HG03558 (cell line): Measurements from ENCODE around the gene TRPM1.

Experiments
- ATAC-seq: cut with Tn5 transposase; IDR thresholded peaks from one replicate; pipeline ENCODE4 v1.9.1; 2021; ENCODE audit warnings: moderate number of reproducible peaks; ENCODE audit not compliant: unreplicated experiment; ENCODE audit errors: extremely low read depth

The TRPM1 gene

GRCh38 chr15:30990446-30991254 lies 110.9 kb downstream of the TRPM1 start:
- ATAC-seq = no peak

GRCh38 chr15:30990036-30990435 lies 111.5 kb downstream of the TRPM1 start:
- no peak for ATAC-seq

GRCh38 chr15:30985081-30985531 lies 116.4 kb downstream of the TRPM1 start:
- ATAC-seq = no peak

GRCh38 chr15:30984542-30984941 lies 117.0 kb downstream of the TRPM1 start:
- ATAC-seq = no peak

GRCh38 chr15:30984118-30984517 lies 117.4 kb downstream of the TRPM1 start:
- ATAC-seq = no peak

- no peak for ATAC-seq
Observed at GRCh38 chr15:30979457-30979856, 122.1 kb downstream of the TRPM1 start.

- no peak for ATAC-seq
Observed at GRCh38 chr15:30978328-30978727, 123.2 kb downstream of the TRPM1 start.

- ATAC-seq = no peak
Observed at GRCh38 chr15:30974112-30974511, 127.4 kb downstream of the TRPM1 start.

- ATAC-seq = no peak
Observed at GRCh38 chr15:30973379-30973778, 128.1 kb downstream of the TRPM1 start.

- ATAC-seq = no peak
Observed at GRCh38 chr15:30969724-30970123, 131.8 kb downstream of the TRPM1 start.

GRCh38 chr15:30963681-30964080 lies 137.8 kb downstream of the TRPM1 start:
- no peak for ATAC-seq

- ATAC-seq = no peak
Observed at GRCh38 chr15:30962659-30963058, 138.9 kb downstream of the TRPM1 start.

- ATAC-seq = no peak
Observed at GRCh38 chr15:30962079-30962478, 139.4 kb downstream of the TRPM1 start.

GRCh38 chr15:30958219-30958618 lies 143.3 kb downstream of the TRPM1 start:
- no peak for ATAC-seq

GRCh38 chr15:30956216-30957124 lies 145.1 kb downstream of the TRPM1 start:
- ATAC-seq = no peak

- no peak for ATAC-seq
Observed at GRCh38 chr15:30954674-30955073, 146.9 kb downstream of the TRPM1 start.

- ATAC-seq = no peak
Observed at GRCh38 chr15:30953731-30954378, 147.7 kb downstream of the TRPM1 start.

GRCh38 chr15:30953183-30953582 lies 148.3 kb downstream of the TRPM1 start:
- ATAC-seq = no peak
